ENCODE measurements around the gene FALEC.

Gene FALEC

DNA sequence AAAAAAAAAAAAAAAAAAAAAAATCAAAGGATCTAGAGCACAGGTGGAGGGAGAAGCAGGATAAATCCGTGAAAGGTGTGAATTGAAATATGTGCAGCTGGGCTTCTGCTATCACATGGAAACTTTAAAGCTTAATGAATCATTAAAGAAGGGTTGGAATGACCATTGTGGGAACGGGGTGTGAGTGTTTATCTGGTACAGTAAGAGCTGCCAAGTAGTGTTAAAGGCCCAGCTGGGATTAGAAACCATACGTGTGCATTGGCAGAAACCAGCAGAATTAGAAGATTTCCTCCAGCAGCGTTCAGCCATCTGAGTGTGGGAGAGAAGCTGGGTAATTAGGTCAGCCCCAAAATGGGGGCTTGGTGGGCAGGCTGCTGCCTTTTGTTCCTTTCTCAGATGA is 13.5 kb downstream of the FALEC start:
- Histone ChIP-seq H3K9me3 (ENCODE audit: control insufficient read depth in 2 of 2, low read length in 2 of 2) (no peaks in the 10 kb centered on the region), H3K27ac (ENCODE audit: low read length) (no peak overlapping the region), H3K4me1 (ENCODE audit: control insufficient read depth, insufficient read depth, low read length) (peaks cover 24% of the 10 kb centered on the region), H3K36me3 (ENCODE audit: control insufficient read depth in 2 of 2, insufficient read depth in 2 of 2, low read length in 2 of 2) (no peaks in the 10 kb centered on the region), H3K4me3 (ENCODE audit: low read length in 2 of 2) (no peak overlapping the region), H3K27me3 (ENCODE audit: control insufficient read depth in 1 of 2, insufficient read depth in 2 of 2, low read length in 2 of 2) (no peaks in the 10 kb centered on the region), H3K9ac (ENCODE audit: low read length in 2 of 2) (peak overlapping the region in 1 of 2 donors; percentile 15)

DNA sequence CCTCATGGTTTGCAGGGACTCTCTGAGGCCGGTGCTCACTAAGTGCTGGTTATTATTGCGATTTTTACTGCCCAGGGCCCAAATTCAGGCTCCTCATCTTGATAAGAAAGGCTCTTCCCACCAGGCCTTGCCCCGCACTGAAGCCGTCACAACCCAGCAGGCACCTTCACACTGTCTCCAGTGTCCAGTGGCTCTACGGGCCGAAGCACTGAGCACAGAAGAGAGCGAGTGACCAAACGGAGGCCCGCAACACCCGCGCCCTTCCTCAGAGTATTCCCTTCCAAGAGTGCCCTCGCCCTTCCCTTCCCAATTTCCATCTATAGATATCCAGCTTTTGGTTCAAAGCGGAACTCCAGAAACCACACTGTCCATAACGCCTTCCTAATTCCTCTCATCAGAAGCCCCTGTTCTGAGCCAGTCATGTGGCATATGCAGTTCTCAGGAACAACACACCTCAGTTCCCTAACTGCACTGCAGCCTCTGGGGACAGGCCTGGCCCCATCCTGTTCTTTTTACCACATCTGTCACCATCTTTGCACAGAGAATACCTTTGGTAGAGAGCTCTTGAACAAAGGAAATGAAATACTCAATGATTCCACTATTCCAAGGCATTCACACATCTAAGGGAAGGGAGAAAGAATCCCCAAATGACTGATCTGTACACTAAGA is 15.1 kb downstream of the FALEC start:
- Histone ChIP-seq H3K4me1 (ENCODE audit: control insufficient read depth, insufficient read depth, low read length) (peaks cover 27% of the 10 kb centered on the region), H3K4me3 (ENCODE audit: low read length in 2 of 2) (no peak overlapping the region), H3K27me3 (ENCODE audit: control insufficient read depth in 1 of 2, insufficient read depth in 2 of 2, low read length in 2 of 2) (no peaks in the 10 kb centered on the region), H3K36me3 (ENCODE audit: control insufficient read depth in 2 of 2, insufficient read depth in 2 of 2, low read length in 2 of 2) (no peaks in the 10 kb centered on the region), H3K9me3 (ENCODE audit: control insufficient read depth in 2 of 2, low read length in 2 of 2) (no peaks in the 10 kb centered on the region), H3K27ac (ENCODE audit: low read length) (no peak overlapping the region), H3K9ac (ENCODE audit: low read length in 2 of 2) (no peak overlapping the region)

DNA sequence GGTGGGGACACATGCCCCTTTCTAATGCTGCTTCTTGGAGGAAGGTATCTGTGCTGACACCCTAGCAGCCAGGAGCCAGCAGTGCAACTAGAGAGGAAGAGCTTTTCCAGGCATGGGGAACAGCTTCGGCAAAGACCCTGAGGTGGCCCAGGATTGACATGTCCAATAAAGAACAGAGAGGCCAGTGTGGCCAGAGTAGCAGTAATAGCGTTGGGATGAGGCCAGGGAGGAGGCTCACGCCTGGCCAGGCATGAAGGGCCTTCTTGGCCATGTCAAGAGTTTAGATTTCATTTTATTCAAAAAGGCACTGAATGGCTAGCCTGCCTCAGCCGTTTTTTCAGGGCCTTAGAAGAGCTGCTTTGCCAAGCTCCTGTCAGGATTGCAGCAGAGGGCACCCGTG is 17.3 kb downstream of the FALEC start:
- H3K9me3 ChIP-seq (ENCODE audit: control insufficient read depth in 2 of 2, low read length in 2 of 2) = no peaks in the 10 kb centered on the region
- peak overlapping the region; percentile 3 to 72 for H3K9ac ChIP-seq (ENCODE audit: low read length in 2 of 2)
- H3K4me1 ChIP-seq (ENCODE audit: control insufficient read depth, insufficient read depth, low read length) = peaks cover 42% of the 10 kb centered on the region
- peak overlapping the region in 1 of 2 donors; percentile 40 for H3K4me3 ChIP-seq (ENCODE audit: low read length in 2 of 2)
- no peaks in the 10 kb centered on the region for H3K27me3 ChIP-seq (ENCODE audit: control insufficient read depth in 1 of 2, insufficient read depth in 2 of 2, low read length in 2 of 2)
- peak overlapping the region; percentile 88 for H3K27ac ChIP-seq (ENCODE audit: low read length)
- no peaks in the 10 kb centered on the region for H3K36me3 ChIP-seq (ENCODE audit: control insufficient read depth in 2 of 2, insufficient read depth in 2 of 2, low read length in 2 of 2)

DNA sequence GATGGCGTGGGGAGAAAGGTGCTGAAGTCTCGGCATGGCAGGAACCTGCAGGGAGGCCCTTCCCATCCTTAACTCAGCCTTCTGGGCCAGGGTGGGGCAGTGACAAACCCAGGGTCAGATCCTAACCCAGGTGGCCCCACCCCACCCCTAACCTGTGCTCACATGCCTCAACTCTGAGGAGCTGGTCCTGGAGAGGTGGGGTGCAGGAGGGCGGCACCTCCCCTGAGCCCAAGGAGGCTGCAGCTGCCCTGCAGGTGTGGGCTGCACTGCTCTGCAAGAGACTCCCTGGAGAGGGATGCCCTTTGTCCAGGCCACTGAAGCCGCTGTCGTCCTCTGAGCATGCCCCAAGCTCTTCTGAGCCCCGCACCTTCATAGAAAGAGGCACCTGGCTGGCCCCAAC is 18.4 kb downstream of the FALEC start:
- peak overlapping the region; percentile 88 for H3K27ac ChIP-seq (ENCODE audit: low read length)
- H3K4me3 ChIP-seq (ENCODE audit: low read length in 2 of 2) = no peak overlapping the region
- H3K9me3 ChIP-seq (ENCODE audit: control insufficient read depth in 2 of 2, low read length in 2 of 2) = no peaks in the 10 kb centered on the region
- no peaks in the 10 kb centered on the region for H3K36me3 ChIP-seq (ENCODE audit: control insufficient read depth in 2 of 2, insufficient read depth in 2 of 2, low read length in 2 of 2)
- peaks cover 45% of the 10 kb centered on the region for H3K4me1 ChIP-seq (ENCODE audit: control insufficient read depth, insufficient read depth, low read length)
- no peaks in the 10 kb centered on the region for H3K27me3 ChIP-seq (ENCODE audit: control insufficient read depth in 1 of 2, insufficient read depth in 2 of 2, low read length in 2 of 2)
- peak overlapping the region in 1 of 2 donors; percentile 13 for H3K9ac ChIP-seq (ENCODE audit: low read length in 2 of 2)

DNA sequence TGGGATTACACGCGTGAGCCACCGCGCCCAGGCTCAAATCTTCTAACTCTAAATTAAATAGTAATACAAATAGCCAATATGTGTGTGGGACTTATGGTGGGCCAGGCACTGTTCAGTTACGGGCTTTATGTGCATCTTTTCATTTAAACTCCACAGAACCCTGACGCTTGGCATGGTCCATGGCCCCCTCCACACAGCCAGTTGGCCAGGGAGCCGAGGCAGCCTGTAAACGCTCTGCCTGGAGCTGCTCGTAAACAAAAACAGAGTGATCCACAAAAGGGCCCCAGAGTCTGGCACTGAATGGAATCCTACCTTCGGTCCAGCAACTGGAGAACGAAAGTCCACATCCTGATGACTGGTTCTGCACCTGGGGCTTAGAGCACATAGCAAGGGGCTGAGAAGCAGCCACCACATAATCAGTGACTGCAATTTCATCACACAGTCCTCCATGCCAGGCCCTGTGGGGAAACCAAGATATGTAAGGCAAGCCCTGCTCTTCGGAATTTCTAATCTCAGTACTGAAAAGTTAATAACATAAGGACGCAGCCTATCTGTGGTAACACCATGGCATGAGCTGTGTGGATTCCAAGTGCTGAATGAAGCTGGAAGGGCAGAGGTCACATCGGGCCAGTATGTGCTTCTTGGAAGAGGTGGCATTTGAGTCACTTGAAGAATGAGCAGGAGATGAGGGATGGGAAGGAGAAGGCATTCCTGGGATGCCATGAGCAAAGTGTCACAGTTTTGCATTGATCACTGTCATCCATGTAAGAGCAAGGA is 20.1 kb downstream of the FALEC start:
- H3K9ac ChIP-seq (ENCODE audit: low read length in 2 of 2) = no peak overlapping the region
- peaks cover 41% of the 10 kb centered on the region for H3K4me1 ChIP-seq (ENCODE audit: control insufficient read depth, insufficient read depth, low read length)
- H3K9me3 ChIP-seq (ENCODE audit: control insufficient read depth in 2 of 2, low read length in 2 of 2) = no peaks in the 10 kb centered on the region
- no peaks in the 10 kb centered on the region for H3K36me3 ChIP-seq (ENCODE audit: control insufficient read depth in 2 of 2, insufficient read depth in 2 of 2, low read length in 2 of 2)
- no peaks in the 10 kb centered on the region for H3K27me3 ChIP-seq (ENCODE audit: control insufficient read depth in 1 of 2, insufficient read depth in 2 of 2, low read length in 2 of 2)
- H3K4me3 ChIP-seq (ENCODE audit: low read length in 2 of 2) = no peak overlapping the region
- peak overlapping the region; percentile 24 for H3K27ac ChIP-seq (ENCODE audit: low read length)

DNA sequence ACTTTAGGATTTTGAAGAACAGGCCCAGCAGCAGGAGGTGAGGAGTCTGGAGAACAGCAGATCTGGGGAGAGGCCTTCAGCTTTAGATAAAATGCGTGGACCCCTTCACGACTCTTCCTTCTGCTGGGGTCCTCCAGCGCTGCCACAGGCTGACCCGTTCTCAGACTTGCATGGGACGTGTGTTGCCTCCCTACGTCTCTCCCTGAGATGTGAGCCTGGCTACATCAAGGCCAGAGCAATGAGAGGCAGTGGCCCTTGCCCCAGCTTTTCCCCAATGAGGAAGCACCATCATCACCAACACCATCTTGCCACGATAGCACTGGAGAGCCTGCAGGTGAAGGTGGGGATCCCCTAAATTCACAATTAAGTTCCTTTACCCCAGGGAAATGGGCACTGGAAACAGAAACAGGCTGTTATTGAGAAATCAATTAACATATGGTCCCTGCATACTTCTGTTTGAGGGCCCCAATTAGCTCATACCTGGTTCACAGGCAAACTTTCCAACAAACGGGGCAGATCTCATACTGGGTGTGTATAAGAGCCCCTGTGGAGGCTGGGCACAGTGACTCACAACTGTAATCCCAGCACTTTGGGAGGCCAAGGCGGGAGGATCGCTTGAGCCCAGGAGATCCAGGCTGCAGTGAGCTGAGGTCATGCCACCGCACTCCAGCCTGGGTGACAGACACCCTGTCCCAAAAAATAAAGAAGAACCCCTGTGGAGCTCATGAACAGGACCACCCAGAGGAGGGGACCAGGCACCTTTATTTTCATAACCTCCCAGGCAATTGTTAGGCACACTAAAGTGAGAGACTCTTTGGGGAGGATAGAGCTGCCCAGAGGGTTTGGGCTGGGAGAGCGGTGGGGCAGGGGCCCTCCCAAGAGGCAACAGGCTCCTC is 21.5 kb downstream of the FALEC start:
- no peaks in the 10 kb centered on the region for H3K36me3 ChIP-seq (ENCODE audit: control insufficient read depth in 2 of 2, insufficient read depth in 2 of 2, low read length in 2 of 2)
- peak overlapping the region; percentile 53 for H3K27ac ChIP-seq (ENCODE audit: low read length)
- H3K9me3 ChIP-seq (ENCODE audit: control insufficient read depth in 2 of 2, low read length in 2 of 2) = no peaks in the 10 kb centered on the region
- H3K27me3 ChIP-seq (ENCODE audit: control insufficient read depth in 1 of 2, insufficient read depth in 2 of 2, low read length in 2 of 2) = no peaks in the 10 kb centered on the region
- no peak overlapping the region for H3K9ac ChIP-seq (ENCODE audit: low read length in 2 of 2)
- peak overlapping the region in 1 of 2 donors; percentile 3 for H3K4me3 ChIP-seq (ENCODE audit: low read length in 2 of 2)
- peaks cover 40% of the 10 kb centered on the region for H3K4me1 ChIP-seq (ENCODE audit: control insufficient read depth, insufficient read depth, low read length)

DNA sequence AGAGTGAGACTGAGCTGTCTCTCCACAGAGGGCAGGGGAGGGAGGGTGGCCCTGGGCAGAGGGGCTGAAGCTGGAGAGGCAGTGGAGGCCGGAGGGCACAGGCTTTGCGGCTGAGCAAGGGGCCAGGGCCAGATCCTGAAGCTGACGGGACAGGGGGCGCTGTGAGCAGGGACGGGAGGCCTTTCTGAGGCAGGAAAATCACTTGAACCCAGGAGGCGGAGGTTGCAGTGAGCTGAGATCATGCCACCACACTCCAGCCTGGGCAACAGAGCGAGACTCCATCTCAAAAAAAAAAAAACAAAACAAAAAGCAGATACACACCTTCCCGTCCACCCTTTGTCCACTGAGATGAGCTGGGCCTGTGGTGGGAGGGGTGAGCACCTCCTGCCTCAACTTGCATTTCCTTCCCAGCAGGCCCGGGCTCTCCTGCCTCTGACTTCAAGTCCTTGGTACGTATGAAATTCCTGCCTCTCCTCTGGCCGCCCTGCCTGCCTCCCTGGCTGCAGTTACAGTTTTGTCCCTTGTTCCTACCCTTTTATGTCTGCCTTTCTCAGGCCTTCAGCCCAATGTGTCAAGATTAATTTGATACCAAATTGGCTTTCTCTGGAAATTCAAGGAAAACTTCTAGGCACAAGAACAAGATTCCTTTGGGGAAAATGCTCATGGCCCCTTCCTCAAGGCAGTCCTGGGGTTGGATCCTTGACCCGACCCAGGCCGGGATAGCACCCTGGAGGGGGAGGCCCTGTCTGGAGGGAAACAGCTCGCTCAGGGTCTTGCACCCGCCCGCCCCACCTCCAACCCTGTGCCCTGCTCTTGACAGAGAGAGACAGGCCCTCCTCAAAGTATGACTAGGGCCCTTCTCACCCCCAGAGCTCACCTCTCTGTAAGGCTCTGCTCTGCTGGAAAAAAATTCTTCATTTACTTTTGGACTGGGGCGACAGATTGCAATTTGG is 22.5 kb downstream of the FALEC start:
- H3K9me3 ChIP-seq (ENCODE audit: control insufficient read depth in 2 of 2, low read length in 2 of 2) = no peaks in the 10 kb centered on the region
- H3K36me3 ChIP-seq (ENCODE audit: control insufficient read depth in 2 of 2, insufficient read depth in 2 of 2, low read length in 2 of 2) = no peaks in the 10 kb centered on the region
- peaks cover 30% of the 10 kb centered on the region for H3K4me1 ChIP-seq (ENCODE audit: control insufficient read depth, insufficient read depth, low read length)
- peak overlapping the region; percentile 21 to 28 for H3K9ac ChIP-seq (ENCODE audit: low read length in 2 of 2)
- H3K4me3 ChIP-seq (ENCODE audit: low read length in 2 of 2) = peak overlapping the region in 1 of 2 donors; percentile 8
- H3K27ac ChIP-seq (ENCODE audit: low read length) = peak overlapping the region; percentile 53
- H3K27me3 ChIP-seq (ENCODE audit: control insufficient read depth in 1 of 2, insufficient read depth in 2 of 2, low read length in 2 of 2) = no peaks in the 10 kb centered on the region

DNA sequence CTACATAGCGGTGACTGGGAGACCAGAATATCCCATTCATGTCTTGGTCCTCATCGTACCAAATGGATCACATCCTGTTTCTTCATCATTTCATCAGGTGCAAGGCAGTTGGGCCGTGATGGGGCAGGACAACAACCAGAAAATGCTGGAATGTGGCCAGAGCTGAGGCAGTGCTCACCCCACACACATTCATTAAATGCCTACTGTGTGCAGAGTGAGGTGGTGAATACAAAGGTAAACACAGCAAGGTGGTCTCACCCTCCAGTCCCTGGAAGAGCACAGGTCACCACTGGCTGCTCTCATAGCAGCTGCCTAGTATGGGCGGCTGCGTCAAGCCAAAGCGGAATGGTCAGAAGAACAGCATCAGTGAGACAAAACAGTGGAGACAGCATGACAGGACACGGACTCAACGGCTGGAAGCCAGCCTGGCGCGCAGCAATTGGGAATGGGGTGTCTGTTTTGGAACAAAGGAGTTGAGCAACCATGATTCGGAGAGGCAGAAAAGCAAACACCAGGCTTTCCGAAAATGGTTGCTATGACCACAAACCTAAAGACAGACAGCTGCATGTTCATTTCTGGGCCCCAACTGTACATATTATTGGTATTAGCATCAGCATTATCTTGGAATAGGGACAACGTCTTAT is 28.1 kb downstream of the FALEC start:
- no peak overlapping the region for H3K9ac ChIP-seq (ENCODE audit: low read length in 2 of 2)

DNA sequence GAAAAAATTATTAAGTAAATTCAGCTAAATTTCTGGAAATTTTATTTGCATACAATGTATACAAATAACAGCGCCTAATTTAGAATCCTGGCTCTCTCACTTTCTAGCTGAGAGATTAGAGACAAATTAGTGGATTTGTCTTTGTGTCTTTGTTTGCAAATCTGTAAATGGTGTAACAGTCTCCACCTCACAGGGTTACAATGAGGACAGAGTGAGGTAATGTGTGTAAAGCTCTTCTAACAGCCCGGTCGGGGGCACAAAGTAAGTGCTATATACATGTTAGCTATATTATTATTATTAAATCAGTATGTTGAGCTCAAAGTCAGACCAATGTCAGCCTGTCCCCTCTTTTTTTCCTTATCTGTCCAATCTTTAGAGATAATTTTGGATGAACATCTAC is 28.7 kb downstream of the FALEC start:
- H3K27me3 ChIP-seq (ENCODE audit: control insufficient read depth in 1 of 2, insufficient read depth in 2 of 2, low read length in 2 of 2) = no peaks in the 10 kb centered on the region
- no peaks in the 10 kb centered on the region for H3K36me3 ChIP-seq (ENCODE audit: control insufficient read depth in 2 of 2, insufficient read depth in 2 of 2, low read length in 2 of 2)
- H3K27ac ChIP-seq (ENCODE audit: low read length) = no peak overlapping the region
- H3K4me1 ChIP-seq (ENCODE audit: control insufficient read depth, insufficient read depth, low read length) = peaks cover 5% of the 10 kb centered on the region
- H3K9ac ChIP-seq (ENCODE audit: low read length in 2 of 2) = no peak overlapping the region
- no peak overlapping the region for H3K4me3 ChIP-seq (ENCODE audit: low read length in 2 of 2)
- H3K9me3 ChIP-seq (ENCODE audit: control insufficient read depth in 2 of 2, low read length in 2 of 2) = no peaks in the 10 kb centered on the region

More for the DNA sequence above, 28.1 kb downstream of the FALEC start:
- Histone ChIP-seq H3K4me3 (ENCODE audit: low read length in 2 of 2) (peak overlapping the region in 1 of 2 donors; percentile 44), H3K27me3 (ENCODE audit: control insufficient read depth in 1 of 2, insufficient read depth in 2 of 2, low read length in 2 of 2) (no peaks in the 10 kb centered on the region), H3K9me3 (ENCODE audit: control insufficient read depth in 2 of 2, low read length in 2 of 2) (no peaks in the 10 kb centered on the region), H3K4me1 (ENCODE audit: control insufficient read depth, insufficient read depth, low read length) (peaks cover 4% of the 10 kb centered on the region), H3K27ac (ENCODE audit: low read length) (peak overlapping the region; percentile 55), H3K36me3 (ENCODE audit: control insufficient read depth in 2 of 2, insufficient read depth in 2 of 2, low read length in 2 of 2) (no peaks in the 10 kb centered on the region)

Measured in stomach smooth muscle (tissue), 2 donors.